ENCODE measurements around the gene SPAG17. TPM values are rescaled to one million over a fixed set of nuclear protein-coding genes. Genes with fewer than 3 reads are reported as not detected.

Gene SPAG17
- total RNA-seq, 1 experiment from 2014 or later = not detected

GRCh38 chr1:118073648-118074435 lies 111.2 kb downstream of the SPAG17 start:
- Histone ChIP-seq H3F3A (ENCODE audit: low read length, unreplicated experiment) (no peaks in the 10 kb centered on the region), H3K4me1 (ENCODE audit: insufficient read depth, low read length) (no peaks in the 10 kb centered on the region), H3K9me3 (ENCODE audit: low read length) (no peaks in the 10 kb centered on the region), H3K4me2 (ENCODE audit: low read length) (peak overlapping the region; percentile 37; the same call in 1 of the 2 replicates), H3K4me3 (ENCODE audit: low read length) (no peak overlapping the region), H4K20me1 (ENCODE audit: low read length) (no peaks in the 10 kb centered on the region), H3K36me3 (ENCODE audit: low read depth, low read length) (no peaks in the 10 kb centered on the region), H3K79me2 (ENCODE audit: low read length) (no peaks in the 10 kb centered on the region), H3K27ac (ENCODE audit: low read length) (no peak overlapping the region), H3K27me3 (ENCODE audit: low read length) (peaks cover 9% of the 10 kb centered on the region; the same call in 1 of the 2 replicates), H3K9me2 (replicated peaks; ENCODE audit: low read length) (no peaks in the 10 kb centered on the region), H2AFZ (ENCODE audit: low read length) (no peak overlapping the region), H3K9ac (ENCODE audit: low read length) (no peak overlapping the region)
- CTCF ChIA-PET = no interaction called here
- no peak for ATAC-seq
- no peak for DNase-seq
- POLR2A ChIA-PET (ENCODE audit: unreplicated experiment) = no interaction called here
- intact Hi-C loops (cut with micrococcal nuclease) = loop anchor here (5.0 to 10.0 kb wide), 2 partner anchors 1201 to 1228 kb away; no protein-coding TSS in a partner anchor
- BruUV-seq (replicated peaks) = no TSS peak
- TF ChIP-seq EZH2 (IDR thresholded peaks at IDR 0.05; ENCODE audit: low read length, unreplicated experiment) (no peak), EZH2phosphoT487 (IDR thresholded peaks at IDR 0.05; ENCODE audit: borderline replicate concordance, low read length) (no peak), CTCF (conservative IDR thresholded peaks at IDR 0.05; ENCODE audit: low read depth, low read length) (no peak)

GRCh38 chr1:118049981-118050380 lies 135.0 kb downstream of the SPAG17 start:
- no peaks in the 10 kb centered on the region for H3K9me3 ChIP-seq (ENCODE audit: low read length)
- no peak overlapping the region for H3K4me2 ChIP-seq (ENCODE audit: low read length)
- H3K27me3 ChIP-seq (ENCODE audit: low read length) = peaks cover 9% of the 10 kb centered on the region; the same call in 1 of the 2 replicates
- CTCF ChIA-PET = no interaction called here
- no peaks in the 10 kb centered on the region for H3K9me2 ChIP-seq (replicated peaks; ENCODE audit: low read length)
- H3K4me3 ChIP-seq (ENCODE audit: low read length) = no peak overlapping the region
- no TSS peak for BruUV-seq (replicated peaks)
- H3K27ac ChIP-seq (ENCODE audit: low read length) = no peak overlapping the region
- TF ChIP-seq EZH2phosphoT487 (IDR thresholded peaks at IDR 0.05; ENCODE audit: borderline replicate concordance, low read length) (no peak), EZH2 (IDR thresholded peaks at IDR 0.05; ENCODE audit: low read length, unreplicated experiment) (no peak), CTCF (conservative IDR thresholded peaks at IDR 0.05; ENCODE audit: low read depth, low read length) (no peak)
- H3F3A ChIP-seq (ENCODE audit: low read length, unreplicated experiment) = no peaks in the 10 kb centered on the region
- intact Hi-C loops (cut with micrococcal nuclease) = no loop called here
- DNase-seq = no peak
- no peaks in the 10 kb centered on the region for H4K20me1 ChIP-seq (ENCODE audit: low read length)
- no peaks in the 10 kb centered on the region for H3K36me3 ChIP-seq (ENCODE audit: low read depth, low read length)
- H3K4me1 ChIP-seq (ENCODE audit: insufficient read depth, low read length) = no peaks in the 10 kb centered on the region
- H3K9ac ChIP-seq (ENCODE audit: low read length) = no peak overlapping the region
- H3K79me2 ChIP-seq (ENCODE audit: low read length) = no peaks in the 10 kb centered on the region
- ATAC-seq = no peak
- H2AFZ ChIP-seq (ENCODE audit: low read length) = no peak overlapping the region
- POLR2A ChIA-PET (ENCODE audit: unreplicated experiment) = no interaction called here

- Histone ChIP-seq H3F3A (ENCODE audit: low read length, unreplicated experiment) (no peaks in the 10 kb centered on the region), H3K9ac (ENCODE audit: low read length) (no peak overlapping the region), H3K27me3 (ENCODE audit: low read length) (no peaks in the 10 kb centered on the region), H3K9me3 (ENCODE audit: low read length) (no peaks in the 10 kb centered on the region), H3K27ac (ENCODE audit: low read length) (no peak overlapping the region), H3K4me3 (ENCODE audit: low read length) (no peak overlapping the region), H4K20me1 (ENCODE audit: low read length) (no peaks in the 10 kb centered on the region), H3K4me2 (ENCODE audit: low read length) (no peak overlapping the region), H2AFZ (ENCODE audit: low read length) (no peak overlapping the region), H3K9me2 (replicated peaks; ENCODE audit: low read length) (no peaks in the 10 kb centered on the region), H3K4me1 (ENCODE audit: insufficient read depth, low read length) (no peaks in the 10 kb centered on the region), H3K79me2 (ENCODE audit: low read length) (no peaks in the 10 kb centered on the region), H3K36me3 (ENCODE audit: low read depth, low read length) (no peaks in the 10 kb centered on the region)
- no TSS peak for BruUV-seq (replicated peaks)
- ChIA-PET CTCF (no interaction called here), POLR2A (ENCODE audit: unreplicated experiment) (no interaction called here)
- DNase-seq (no peak), ATAC-seq (no peak)
- TF ChIP-seq EZH2 (IDR thresholded peaks at IDR 0.05; ENCODE audit: low read length, unreplicated experiment) (no peak), CTCF (conservative IDR thresholded peaks at IDR 0.05; ENCODE audit: low read depth, low read length) (no peak)
- intact Hi-C loops (cut with micrococcal nuclease) = no loop called here
Observed at GRCh38 chr1:118047650-118048224, 137.3 kb downstream of the SPAG17 start.
